ENCODE measurements around the gene GABRQ.
"Not testable (repeated sequence)": the region's sequence is repeated elsewhere in the genome, so short reads cannot be mapped to it uniquely, and the experiment has no call there.

The GABRQ gene

DNA sequence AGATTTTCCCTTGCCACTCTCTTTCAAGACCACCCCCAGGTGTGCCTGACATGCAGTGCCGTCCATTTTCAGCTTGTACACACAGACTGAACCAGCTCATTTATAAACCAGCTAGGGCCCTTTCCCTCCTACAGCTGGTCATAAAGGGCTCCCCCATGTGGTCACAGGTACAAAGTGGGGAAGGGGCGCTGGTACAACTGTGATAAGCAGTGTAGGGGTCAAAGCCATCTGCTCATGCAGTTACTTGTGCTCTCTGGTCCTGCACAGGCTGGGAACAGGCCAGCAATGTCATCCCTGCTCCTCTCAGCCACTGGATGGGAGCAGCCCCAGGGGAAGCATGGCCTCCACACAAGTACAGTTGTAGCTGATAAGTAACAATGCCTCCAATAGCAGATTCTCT lies 20.6 kb downstream of the GABRQ start:
- no peak for DNase-seq (ENCODE audit: low read depth)

- DNase-seq (ENCODE audit: low read depth) = no peak
Observed at GRCh38 chrX:152663086-152663485, 25.4 kb downstream of the GABRQ start.

DNA sequence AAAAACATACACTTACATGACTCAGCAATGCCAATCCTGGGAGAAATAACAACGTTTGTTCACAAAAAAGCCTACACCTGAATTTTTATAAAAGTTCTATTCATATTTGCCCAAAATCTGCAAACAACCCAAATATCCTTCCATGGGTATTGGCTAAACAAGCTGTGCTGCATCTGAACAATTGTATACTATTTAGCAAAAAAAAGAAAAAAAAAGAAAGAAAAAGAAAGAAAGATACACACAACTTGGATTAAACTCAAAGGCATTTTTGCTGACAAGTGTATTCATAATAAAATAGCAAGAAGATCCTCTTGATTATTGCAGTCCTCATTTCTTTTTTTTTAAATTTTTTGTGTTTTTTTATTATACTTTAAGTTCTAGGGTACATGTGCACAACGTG lies 36.4 kb downstream of the GABRQ start:
- DNase-seq (ENCODE audit: low read depth) = no peak

- not testable (repeated sequence) for DNase-seq (ENCODE audit: low read depth)
Observed at GRCh38 chrX:152674652-152675051, 37.0 kb downstream of the GABRQ start.

DNA sequence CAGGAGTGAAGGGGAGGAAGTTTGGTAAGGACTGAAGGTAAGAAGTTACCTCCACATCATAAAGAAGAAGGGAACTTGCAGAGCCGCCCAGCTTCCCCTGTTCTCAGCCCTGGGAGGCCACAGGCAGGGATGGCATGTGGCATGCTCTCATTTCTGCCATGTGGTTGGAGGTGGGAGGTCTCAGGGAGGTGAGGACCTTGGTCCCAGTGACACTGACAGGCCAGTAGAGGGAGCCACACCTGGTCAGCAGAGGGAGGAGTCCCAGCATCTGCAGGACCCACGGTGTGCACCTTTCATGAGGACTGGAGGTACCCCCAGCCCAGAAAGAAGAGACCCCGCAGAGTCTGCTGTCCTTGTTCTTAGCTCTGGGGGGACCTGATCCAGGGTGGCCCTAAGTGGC lies 43.3 kb downstream of the GABRQ start:
- not testable (repeated sequence) for DNase-seq (ENCODE audit: low read depth)

DNA sequence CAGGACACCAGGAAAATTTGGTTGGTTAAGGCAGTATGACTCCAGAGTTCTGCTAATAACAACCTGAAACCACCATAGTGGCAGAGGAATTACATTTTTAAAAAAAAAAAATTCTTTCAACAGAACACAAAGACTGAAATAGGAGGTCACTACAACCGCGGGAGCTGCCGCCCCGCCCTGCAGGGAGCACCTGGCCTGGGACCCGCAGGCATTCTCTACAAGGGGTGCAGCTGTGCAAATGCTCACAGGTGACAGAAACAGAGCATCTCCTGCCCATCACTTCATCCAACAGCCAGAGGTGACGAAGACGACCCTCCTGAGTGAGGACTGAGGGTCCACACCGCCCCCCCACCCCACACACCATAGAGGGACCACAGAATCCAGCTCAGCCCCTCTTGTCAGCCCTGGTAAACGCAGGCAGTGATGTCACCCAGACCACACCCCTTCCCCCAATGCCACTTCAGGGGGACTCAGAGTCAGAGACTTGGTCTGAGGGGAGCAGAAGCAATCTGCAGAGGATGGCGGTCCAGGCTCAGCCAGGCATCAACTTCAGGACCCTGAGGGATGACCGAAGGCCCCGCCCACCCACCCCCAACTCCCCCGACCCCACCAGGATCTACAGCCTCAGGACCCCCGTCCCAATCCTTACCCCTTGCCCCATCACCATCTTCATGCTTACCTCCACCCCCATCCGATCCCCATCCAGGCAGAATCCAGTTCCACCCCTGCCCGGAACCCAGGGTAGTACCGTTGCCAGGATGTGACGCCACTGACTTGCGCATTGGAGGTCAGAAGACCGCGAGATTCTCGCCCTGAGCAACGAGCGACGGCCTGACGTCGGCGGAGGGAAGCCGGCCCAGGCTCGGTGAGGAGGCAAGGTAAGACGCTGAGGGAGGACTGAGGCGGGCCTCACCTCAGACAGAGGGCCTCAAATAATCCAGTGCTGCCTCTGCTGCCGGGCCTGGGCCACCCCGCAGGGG lies 60.5 kb downstream of the GABRQ start, which contains the start of gene MAGEA3:
Gene MAGEA3, plus strand, starts transcription at position 843 of the 980 bp plus-strand sequence. CDS start 2,039 bp downstream, outside the sequence.
- not testable (repeated sequence) for DNase-seq (ENCODE audit: low read depth)

DNA sequence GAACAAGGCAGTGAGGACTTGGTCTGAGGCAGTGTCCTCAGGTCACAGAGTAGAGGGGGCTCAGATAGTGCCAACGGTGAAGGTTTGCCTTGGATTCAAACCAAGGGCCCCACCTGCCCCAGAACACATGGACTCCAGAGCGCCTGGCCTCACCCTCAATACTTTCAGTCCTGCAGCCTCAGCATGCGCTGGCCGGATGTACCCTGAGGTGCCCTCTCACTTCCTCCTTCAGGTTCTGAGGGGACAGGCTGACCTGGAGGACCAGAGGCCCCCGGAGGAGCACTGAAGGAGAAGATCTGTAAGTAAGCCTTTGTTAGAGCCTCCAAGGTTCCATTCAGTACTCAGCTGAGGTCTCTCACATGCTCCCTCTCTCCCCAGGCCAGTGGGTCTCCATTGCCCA lies 62.7 kb downstream of the GABRQ start:
- DNase-seq (ENCODE audit: low read depth) = not testable (repeated sequence)

DNA sequence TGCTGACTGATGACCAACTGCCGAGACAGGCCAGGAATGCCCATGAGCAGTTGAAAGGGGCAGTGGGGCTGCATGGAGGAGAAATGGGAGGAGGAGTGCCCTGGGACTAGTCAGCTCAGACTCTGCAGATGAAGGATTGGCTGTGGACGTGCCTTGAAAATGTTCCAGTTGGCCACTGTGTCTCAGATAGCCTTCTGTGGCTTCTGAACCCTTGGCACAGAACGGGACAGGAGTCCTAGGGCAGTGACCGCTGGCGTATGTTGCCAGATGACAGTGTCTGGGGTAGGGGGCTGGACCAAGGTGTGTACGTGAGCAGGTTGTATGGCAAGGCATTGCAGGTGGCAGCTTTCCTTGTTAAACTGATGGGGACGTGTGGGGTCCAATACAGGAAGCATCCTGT lies 68.8 kb downstream of the GABRQ start:
- not testable (repeated sequence) for DNase-seq (ENCODE audit: low read depth)
